HG03521 (cell line): ENCODE results near the gene RGP1.

Experiments
- ATAC-seq: cut with Tn5 transposase; IDR thresholded peaks from one replicate; pipeline ENCODE4 v1.9.1; 2021; ENCODE audit warnings: mild to moderate bottlenecking, moderate library complexity; ENCODE audit not compliant: unreplicated experiment

RGP1 gene

DNA sequence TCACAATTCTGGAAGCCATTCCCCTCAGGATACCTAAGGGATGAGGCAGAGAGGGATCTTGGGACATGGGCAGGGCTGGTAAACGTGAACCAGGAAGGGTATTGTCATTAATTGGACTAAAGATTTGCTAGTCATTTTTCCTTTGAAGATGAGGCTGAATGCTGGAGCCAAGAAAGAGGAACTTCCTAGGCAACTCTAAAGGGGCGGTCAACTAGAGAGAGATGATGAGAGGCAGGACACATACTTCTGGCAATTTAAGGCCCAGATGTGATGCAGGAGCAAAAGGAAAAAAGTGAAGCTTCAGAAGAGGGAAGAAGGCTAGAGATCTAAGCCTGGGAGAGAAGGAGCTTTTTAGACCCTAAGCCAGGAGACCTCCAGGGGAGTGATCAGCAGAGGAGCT, 5.6 kb upstream of the RGP1 start:
- ATAC-seq: no peak

- ATAC-seq: no peak
Observed at GRCh38 chr9:35743880-35744518, 5.1 kb upstream of the RGP1 start.

GRCh38 chr9:35745569-35745968, 3.5 kb upstream of the RGP1 start:
- no peak for ATAC-seq

- no peak for ATAC-seq
Observed at GRCh38 chr9:35746583-35746982, 2.5 kb upstream of the RGP1 start.

GRCh38 chr9:35748242-35748857, 737 bp upstream of the RGP1 start:
- ATAC-seq: no peak

DNA sequence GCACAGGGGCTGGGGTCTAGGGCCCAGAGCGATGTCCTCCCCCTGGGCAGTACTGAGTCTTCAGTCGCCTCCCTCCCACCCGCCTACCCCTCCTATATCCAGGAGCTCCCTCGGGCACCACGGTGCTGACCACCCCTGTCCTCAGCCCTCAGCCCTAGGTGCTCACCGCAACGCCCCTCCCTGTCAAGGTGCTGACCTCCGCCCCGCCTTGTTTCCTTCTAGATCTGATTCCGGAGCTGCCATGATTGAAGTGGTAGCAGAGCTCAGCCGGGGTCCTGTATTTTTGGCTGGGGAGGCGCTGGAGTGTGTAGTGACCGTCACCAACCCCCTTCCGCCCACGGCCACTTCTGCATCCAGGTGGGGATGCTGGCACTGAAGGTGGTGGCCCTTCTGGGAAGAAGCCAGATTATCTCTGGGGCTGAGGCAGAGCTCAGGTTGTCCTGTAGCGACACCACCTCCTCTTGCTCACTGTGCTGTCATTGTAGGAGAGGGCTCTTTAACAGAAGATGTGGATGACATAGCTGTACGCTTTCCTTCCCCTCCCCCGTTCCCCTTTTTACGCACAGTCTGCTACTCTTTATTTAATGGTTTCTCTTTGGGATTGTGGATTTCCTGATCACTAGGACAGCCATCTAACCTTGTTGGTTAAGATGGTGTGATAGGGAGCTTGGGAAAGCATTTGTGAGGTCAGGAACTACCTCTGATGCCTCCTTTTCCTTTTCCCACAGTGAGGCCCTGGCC, 598 bp downstream of the RGP1 start:
- peak; percentile 25 for ATAC-seq

GRCh38 chr9:35750256-35750531, 1.1 kb downstream of the RGP1 start:
- no peak for ATAC-seq

- no peak for ATAC-seq
Observed at GRCh38 chr9:35753466-35753865, 4.4 kb downstream of the RGP1 start.

DNA sequence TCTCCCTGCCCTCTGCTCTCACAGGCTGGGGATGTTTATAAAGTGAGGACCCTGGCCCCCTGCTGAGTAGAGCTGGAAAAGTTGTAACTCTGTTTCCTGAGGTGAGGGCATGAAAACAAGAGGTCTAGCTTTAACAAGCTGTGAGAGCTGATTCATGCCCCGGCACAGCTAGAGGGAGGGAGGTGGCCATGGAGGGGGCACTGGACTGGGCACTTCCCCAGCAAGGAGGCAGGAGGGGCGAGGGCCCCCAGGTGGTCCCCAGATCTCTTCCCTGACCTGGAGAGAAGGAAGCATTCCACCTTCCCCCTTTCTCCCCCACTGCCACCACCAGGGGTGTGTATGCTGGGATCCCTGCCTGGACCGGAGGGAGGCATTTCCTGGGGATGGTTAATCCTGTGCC, 5.2 kb downstream of the RGP1 start, which contains the start of gene MSMP:
MSMP (minus strand) TSS at position 13 of the 400 bp plus-strand sequence. CDS start 147 bp downstream, outside the sequence.
- ATAC-seq: no peak

GRCh38 chr9:35755071-35755470, 6.0 kb downstream of the RGP1 start:
- no peak for ATAC-seq

GRCh38 chr9:35756275-35757225, 7.5 kb downstream of the RGP1 start:
- ATAC-seq: peak; percentile 54

DNA sequence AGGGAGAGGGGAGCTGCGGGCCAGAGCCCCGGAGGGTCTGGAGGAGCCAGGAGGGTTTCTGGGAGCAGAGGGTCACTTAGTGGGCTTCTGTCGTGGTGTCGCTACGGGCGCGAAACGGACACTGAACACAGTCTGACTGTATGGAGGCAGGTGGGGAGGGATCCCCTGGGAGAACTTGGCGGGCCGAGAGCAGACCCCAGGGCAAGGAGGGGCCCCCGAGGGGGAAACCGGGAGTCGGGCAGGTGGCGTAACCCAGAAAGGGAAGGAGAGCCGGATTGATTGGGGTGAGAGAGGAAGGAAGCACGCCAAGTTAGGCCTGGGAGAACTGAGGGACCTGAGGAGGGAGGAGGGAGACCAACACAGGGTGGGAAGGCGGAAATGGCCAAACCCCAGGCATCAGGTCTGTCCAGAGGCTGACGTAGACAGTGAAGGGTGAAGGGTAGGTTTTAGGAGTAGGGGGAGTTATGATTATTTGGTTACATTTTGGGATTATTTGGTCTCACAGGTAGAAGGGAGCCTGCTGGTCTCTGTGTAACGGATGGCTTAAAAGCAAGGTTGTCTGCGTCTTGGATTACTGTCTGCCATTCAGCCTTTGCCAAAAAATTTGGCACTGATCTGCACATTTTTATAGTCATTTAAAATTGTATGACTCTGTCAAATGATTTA, 8.3 kb downstream of the RGP1 start:
- peak; percentile 33 for ATAC-seq

DNA sequence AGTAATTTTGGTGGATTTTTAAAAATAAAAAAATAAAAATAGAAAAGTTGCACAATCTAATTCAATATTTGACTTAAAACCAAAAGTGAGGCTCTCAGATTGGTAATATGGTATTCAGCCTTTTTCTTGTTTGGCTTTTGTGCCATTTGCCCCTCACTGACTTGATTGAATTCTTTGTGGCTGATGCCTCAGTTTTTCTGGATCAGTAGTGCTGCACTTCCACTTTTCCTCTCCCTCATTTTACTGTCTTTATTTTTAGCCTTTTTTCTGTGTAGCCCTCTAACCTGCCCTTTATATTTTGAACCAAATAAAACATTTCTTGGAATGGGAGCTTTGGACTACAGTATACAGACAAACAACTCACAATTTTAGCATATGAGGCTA, 8.8 kb downstream of the RGP1 start:
- no peak for ATAC-seq

- no peak for ATAC-seq
Observed at GRCh38 chr9:35758475-35759050, 9.5 kb downstream of the RGP1 start.

GRCh38 chr9:35759795-35760194, 10.7 kb downstream of the RGP1 start:
- no peak for ATAC-seq

DNA sequence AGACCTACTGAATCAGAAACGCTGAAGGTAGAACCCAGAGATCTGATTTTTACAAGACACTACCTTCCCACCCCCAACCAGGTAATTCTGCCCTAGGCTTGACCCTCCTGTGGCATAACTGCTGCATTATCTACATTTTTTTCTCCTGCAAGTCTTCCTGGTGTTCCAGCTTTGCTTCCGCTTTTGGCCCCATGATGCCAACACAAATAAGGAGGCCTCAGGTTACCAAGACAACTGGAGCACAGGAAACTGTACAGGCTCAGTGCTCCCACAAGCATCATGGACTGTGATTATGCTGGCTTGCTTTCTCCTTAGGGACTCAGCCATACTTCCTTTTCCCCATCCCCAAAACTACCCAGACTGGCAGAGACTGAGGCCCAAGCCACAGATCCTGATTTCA, 11.6 kb downstream of the RGP1 start:
- no peak for ATAC-seq

- no peak for ATAC-seq
Observed at GRCh38 chr9:35763181-35763580, 14.1 kb downstream of the RGP1 start.

DNA sequence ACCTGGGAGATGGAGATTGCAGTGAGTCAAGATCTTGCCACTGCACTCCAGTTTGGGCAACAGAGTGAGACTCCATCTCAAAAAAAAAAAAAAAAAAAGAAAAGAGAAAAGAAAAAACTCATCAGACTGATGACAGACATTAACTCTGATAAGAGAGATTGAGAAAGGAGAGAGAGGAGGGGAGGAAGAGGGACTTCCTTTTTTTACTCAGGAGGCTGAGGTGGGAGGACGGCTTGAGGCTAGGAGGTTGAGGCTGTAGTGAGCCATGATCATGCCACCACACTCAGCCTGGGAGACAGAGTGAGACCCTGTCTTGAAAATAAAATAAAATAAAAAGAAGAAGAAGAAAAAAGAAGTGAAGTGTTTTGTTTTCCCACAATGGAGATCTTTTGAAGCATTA, 14.7 kb downstream of the RGP1 start:
- ATAC-seq: no peak

- ATAC-seq: no peak
Observed at GRCh38 chr9:35766997-35767396, 17.9 kb downstream of the RGP1 start.

DNA sequence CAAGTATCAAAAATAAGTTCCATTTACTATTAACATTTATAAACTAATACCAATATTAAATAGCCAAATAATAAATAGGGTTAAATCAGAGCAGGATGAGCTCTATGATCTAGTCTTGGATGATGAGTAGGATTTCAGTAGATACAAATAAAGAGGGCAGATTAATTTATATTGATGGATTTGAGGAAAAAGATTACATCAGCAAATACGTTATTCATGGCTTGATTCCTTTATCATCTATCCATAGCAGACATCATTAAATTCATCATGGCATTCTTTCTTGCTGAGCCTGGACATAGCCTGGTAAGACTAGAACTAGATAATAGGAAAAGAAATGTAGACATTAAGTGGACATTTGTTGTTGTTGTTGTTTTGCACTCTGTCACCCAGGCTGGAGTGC, 18.4 kb downstream of the RGP1 start:
- ATAC-seq: no peak
